ENCODE measurements around the gene SELENOO. TPM values are rescaled to one million over a fixed set of nuclear protein-coding genes. Genes with fewer than 3 reads are reported as not detected.

SELENOO gene
- total RNA-seq, 1 experiment from 2014 or later, result 20.0 TPM

DNA sequence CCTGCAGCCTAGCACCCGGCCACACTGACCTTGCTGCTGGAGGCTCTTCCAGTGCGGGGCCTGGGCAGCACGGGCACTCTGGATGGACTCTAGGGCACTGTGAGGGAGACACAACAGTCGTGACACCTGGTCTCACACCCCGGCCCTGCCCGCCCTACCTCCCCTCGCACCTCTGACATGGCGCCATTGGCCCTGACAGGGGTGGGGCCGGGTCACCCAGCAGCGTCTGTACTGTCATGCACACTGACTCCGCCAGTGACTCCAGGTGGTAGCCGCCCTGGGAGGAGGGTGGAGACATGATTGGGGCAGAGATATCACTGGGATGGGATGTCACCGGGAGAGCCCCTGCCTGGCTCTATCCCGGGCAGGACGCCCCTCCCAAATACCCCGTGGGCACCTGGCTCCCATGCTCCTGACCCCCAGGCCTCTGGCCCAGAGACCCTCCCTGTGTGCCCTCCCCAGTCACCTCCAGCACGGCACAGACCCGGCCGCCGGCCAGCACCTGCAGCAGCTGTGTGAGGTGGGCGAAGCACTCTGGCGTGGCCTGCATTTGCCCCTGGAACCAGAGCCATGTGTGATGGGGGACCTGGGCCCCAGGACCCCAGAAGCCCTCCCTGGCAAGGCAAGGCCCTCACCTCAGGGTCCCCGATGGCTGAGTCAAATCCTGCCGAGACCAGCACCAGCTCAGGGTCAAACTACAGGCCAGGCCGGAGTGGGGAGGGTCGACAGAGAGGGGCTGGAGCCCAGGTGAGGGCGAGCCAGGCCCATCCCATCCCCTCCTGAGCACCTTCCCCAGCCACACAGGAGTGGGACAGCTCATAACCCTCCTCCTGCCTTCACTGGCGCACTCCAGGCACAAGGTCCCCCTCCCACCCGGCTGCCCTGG, 47.6 kb downstream of the SELENOO start:
- Histone ChIP-seq H3K79me2 (ENCODE audit: low read length) (peaks cover 43% of the 10 kb centered on the region), H3K27ac (ENCODE audit: low read length) (no peak overlapping the region), H4K20me1 (ENCODE audit: insufficient read depth, low read depth, low read length) (peaks cover 34% of the 10 kb centered on the region; the same call in 1 of the 2 replicates), H3K9me3 (ENCODE audit: low read length) (no peaks in the 10 kb centered on the region), H3K27me3 (ENCODE audit: low read length) (no peaks in the 10 kb centered on the region), H3K9me2 (replicated peaks; ENCODE audit: insufficient read depth, low read length) (no peaks in the 10 kb centered on the region), H3K4me2 (ENCODE audit: low read depth, low read length, poor library complexity, severe bottlenecking) (peak overlapping the region; percentile 42), H2AFZ (ENCODE audit: low read length) (no peak overlapping the region), H3K36me3 (ENCODE audit: insufficient read depth, low read length) (peaks cover 10% of the 10 kb centered on the region; the same call in 1 of the 2 replicates), H3K4me1 (ENCODE audit: low read length) (peaks cover 69% of the 10 kb centered on the region), H3K4me3 (ENCODE audit: low read length) (no peak overlapping the region; the same call in 1 of the 2 replicates), H3K9ac (ENCODE audit: low read length) (no peak overlapping the region)
- no peak for DNase-seq

GRCh38 chr22:50249341-50250248, 48.8 kb downstream of the SELENOO start:
- H3K4me1 ChIP-seq (ENCODE audit: low read length), result peaks cover 61% of the 10 kb centered on the region

DNA sequence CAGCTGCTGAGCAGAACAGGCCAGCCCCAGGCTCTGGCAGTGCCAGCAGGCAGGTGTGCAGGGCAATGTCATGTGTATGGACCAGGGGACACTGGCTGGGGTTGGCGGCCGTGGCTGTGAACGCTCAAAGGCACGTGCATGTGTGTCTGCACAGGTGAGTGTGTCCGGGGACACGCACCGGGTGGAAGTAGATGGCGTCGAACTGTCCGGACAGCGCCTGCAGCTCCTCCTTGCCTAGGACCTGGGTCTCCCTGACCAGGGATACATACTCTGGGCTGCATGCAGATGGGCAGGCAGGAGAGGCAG, 49.4 kb downstream of the SELENOO start:
- Histone ChIP-seq H3K9me3 (ENCODE audit: low read length) (no peaks in the 10 kb centered on the region), H4K20me1 (ENCODE audit: insufficient read depth, low read depth, low read length) (peaks cover 33% of the 10 kb centered on the region; the same call in 1 of the 2 replicates), H3K27ac (ENCODE audit: low read length) (peak overlapping the region; percentile 86; the same call in 1 of the 2 replicates), H3K9ac (ENCODE audit: low read length) (peak overlapping the region; percentile 99), H3K4me3 (ENCODE audit: low read length) (peak overlapping the region; percentile 99), H3K4me2 (ENCODE audit: low read depth, low read length, poor library complexity, severe bottlenecking) (peak overlapping the region; percentile 97), H3K4me1 (ENCODE audit: low read length) (peaks cover 61% of the 10 kb centered on the region), H3K27me3 (ENCODE audit: low read length) (no peaks in the 10 kb centered on the region), H3K9me2 (replicated peaks; ENCODE audit: insufficient read depth, low read length) (no peaks in the 10 kb centered on the region), H2AFZ (ENCODE audit: low read length) (no peak overlapping the region), H3K36me3 (ENCODE audit: insufficient read depth, low read length) (peaks cover 10% of the 10 kb centered on the region; the same call in 1 of the 2 replicates), H3K79me2 (ENCODE audit: low read length) (peaks cover 32% of the 10 kb centered on the region)
- no peak for DNase-seq

More at GRCh38 chr22:50249341-50250248, 48.8 kb downstream of the SELENOO start:
- peak overlapping the region; percentile 97 for H3K4me2 ChIP-seq (ENCODE audit: low read depth, low read length, poor library complexity, severe bottlenecking)
- no peak overlapping the region for H3K27ac ChIP-seq (ENCODE audit: low read length)
- no peak overlapping the region for H2AFZ ChIP-seq (ENCODE audit: low read length)
- H3K9me3 ChIP-seq (ENCODE audit: low read length), result no peaks in the 10 kb centered on the region
- DNase-seq, result no peak
- peaks cover 32% of the 10 kb centered on the region for H3K79me2 ChIP-seq (ENCODE audit: low read length)
- H4K20me1 ChIP-seq (ENCODE audit: insufficient read depth, low read depth, low read length), result peaks cover 33% of the 10 kb centered on the region; the same call in 1 of the 2 replicates
- peak overlapping the region; percentile 99 for H3K9ac ChIP-seq (ENCODE audit: low read length)
- H3K27me3 ChIP-seq (ENCODE audit: low read length), result no peaks in the 10 kb centered on the region
- peaks cover 10% of the 10 kb centered on the region; the same call in 1 of the 2 replicates for H3K36me3 ChIP-seq (ENCODE audit: insufficient read depth, low read length)
- no peaks in the 10 kb centered on the region for H3K9me2 ChIP-seq (replicated peaks; ENCODE audit: insufficient read depth, low read length)
- peak overlapping the region; percentile 99 for H3K4me3 ChIP-seq (ENCODE audit: low read length)

GRCh38 chr22:50250555-50251476, 50.0 kb downstream of the SELENOO start, which contains the start of gene HDAC10:
TSS of gene HDAC10 (minus strand) at chr22:50251265. CDS start at chr22:50251032, 233 bp downstream.
- Histone ChIP-seq H4K20me1 (ENCODE audit: insufficient read depth, low read depth, low read length) (peaks cover 28% of the 10 kb centered on the region; the same call in 1 of the 2 replicates), H3K27me3 (ENCODE audit: low read length) (no peaks in the 10 kb centered on the region), H3K4me1 (ENCODE audit: low read length) (peaks cover 56% of the 10 kb centered on the region), H3K9me3 (ENCODE audit: low read length) (no peaks in the 10 kb centered on the region), H3K27ac (ENCODE audit: low read length) (peak within 1 kb of the TSS; percentile 86), H3K36me3 (ENCODE audit: insufficient read depth, low read length) (peaks cover 10% of the 10 kb centered on the region; the same call in 1 of the 2 replicates), H2AFZ (ENCODE audit: low read length) (no peak within 1 kb of the TSS), H3K4me2 (ENCODE audit: low read depth, low read length, poor library complexity, severe bottlenecking) (peak within 1 kb of the TSS; percentile 97), H3K9me2 (replicated peaks; ENCODE audit: insufficient read depth, low read length) (no peaks in the 10 kb centered on the region), H3K79me2 (ENCODE audit: low read length) (peaks cover 30% of the 10 kb centered on the region), H3K4me3 (ENCODE audit: low read length) (peak within 1 kb of the TSS; percentile 99), H3K9ac (ENCODE audit: low read length) (peak within 1 kb of the TSS; percentile 99)
- DNase-seq, result peak; percentile 97

DNA sequence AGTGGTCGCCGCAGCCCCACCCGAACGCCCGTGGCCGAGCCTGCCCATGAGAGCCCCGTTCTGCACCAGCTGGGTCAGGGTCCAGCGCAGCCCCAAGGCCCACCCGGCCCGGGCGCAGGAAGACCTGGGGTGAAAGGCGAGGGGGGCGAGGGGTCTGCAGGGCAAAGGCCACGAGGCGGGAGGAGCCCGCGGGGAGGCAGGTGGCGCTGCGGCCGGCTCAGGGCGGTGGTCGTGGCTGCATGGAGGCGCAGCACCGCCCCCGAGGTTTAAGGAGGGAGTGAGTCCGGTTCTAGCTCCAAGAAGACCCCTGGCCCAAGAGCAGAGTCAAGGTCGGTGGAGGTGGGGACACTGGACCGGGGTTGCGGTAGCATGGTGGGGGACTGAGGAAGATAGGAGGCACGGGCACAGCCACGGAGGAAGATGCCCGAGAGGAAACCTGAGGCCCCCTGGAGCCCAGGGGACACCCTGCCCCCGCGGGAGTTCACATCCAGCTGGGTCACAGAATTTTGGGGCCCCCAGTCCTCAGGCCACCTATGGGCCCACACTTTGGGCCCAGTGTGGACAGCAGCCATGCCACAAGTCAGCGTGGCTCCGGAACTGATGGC, 50.8 kb downstream of the SELENOO start:
- Histone ChIP-seq H2AFZ (ENCODE audit: low read length) (no peak overlapping the region), H3K27me3 (ENCODE audit: low read length) (no peaks in the 10 kb centered on the region), H3K9me2 (replicated peaks; ENCODE audit: insufficient read depth, low read length) (no peaks in the 10 kb centered on the region), H3K9ac (ENCODE audit: low read length) (peak overlapping the region; percentile 99), H4K20me1 (ENCODE audit: insufficient read depth, low read depth, low read length) (peaks cover 23% of the 10 kb centered on the region; the same call in 1 of the 2 replicates), H3K4me3 (ENCODE audit: low read length) (peak overlapping the region; percentile 99), H3K27ac (ENCODE audit: low read length) (peak overlapping the region; percentile 85), H3K79me2 (ENCODE audit: low read length) (peaks cover 24% of the 10 kb centered on the region), H3K9me3 (ENCODE audit: low read length) (no peaks in the 10 kb centered on the region), H3K4me1 (ENCODE audit: low read length) (peaks cover 48% of the 10 kb centered on the region), H3K4me2 (ENCODE audit: low read depth, low read length, poor library complexity, severe bottlenecking) (peak overlapping the region; percentile 97), H3K36me3 (ENCODE audit: insufficient read depth, low read length) (peaks cover 10% of the 10 kb centered on the region; the same call in 1 of the 2 replicates)
- DNase-seq, result peak; percentile 71

GRCh38 chr22:50252082-50253045, 51.6 kb downstream of the SELENOO start:
- peak overlapping the region; percentile 99 for H3K4me3 ChIP-seq (ENCODE audit: low read length)
- peak overlapping the region; percentile 99 for H3K9ac ChIP-seq (ENCODE audit: low read length)
- DNase-seq, result peak; percentile 87
- peaks cover 3% of the 10 kb centered on the region; the same call in 1 of the 2 replicates for H3K36me3 ChIP-seq (ENCODE audit: insufficient read depth, low read length)
- H3K4me2 ChIP-seq (ENCODE audit: low read depth, low read length, poor library complexity, severe bottlenecking), result peak overlapping the region; percentile 97
- H3K27ac ChIP-seq (ENCODE audit: low read length), result peak overlapping the region; percentile 85
- peaks cover 20% of the 10 kb centered on the region; the same call in 1 of the 2 replicates for H4K20me1 ChIP-seq (ENCODE audit: insufficient read depth, low read depth, low read length)
- H3K4me1 ChIP-seq (ENCODE audit: low read length), result peaks cover 41% of the 10 kb centered on the region
- H3K27me3 ChIP-seq (ENCODE audit: low read length), result no peaks in the 10 kb centered on the region
- H3K79me2 ChIP-seq (ENCODE audit: low read length), result peaks cover 19% of the 10 kb centered on the region
- H3K9me3 ChIP-seq (ENCODE audit: low read length), result no peaks in the 10 kb centered on the region
- no peak overlapping the region for H2AFZ ChIP-seq (ENCODE audit: low read length)
- H3K9me2 ChIP-seq (replicated peaks; ENCODE audit: insufficient read depth, low read length), result no peaks in the 10 kb centered on the region

Measured in Karpas-422 (cell line).